Suprapubic skin (tissue), 4 donors: ENCODE results near the gene APBA3.
"Not testable (repeated sequence)": the region's sequence is repeated elsewhere in the genome, so short reads cannot be mapped to it uniquely, and the experiment has no call there.

Experiments used
- EP300 ChIP-seq: sonication (generic); formaldehyde crosslinking; IDR thresholded peaks from one replicate; pipeline ENCODE4 v1.6.1; 2017; ENCODE audit warnings: antibody characterized with exemption
- POLR2A ChIP-seq, 2 donors: fragments of 450-650 bp; IDR thresholded peaks; one replicate each; pipeline ENCODE4 v1.6.1; 2017; ENCODE audit warnings: antibody characterized with exemption in 2 of 2, mild to moderate bottlenecking in 2 of 2, moderate library complexity in 2 of 2
- POLR2AphosphoS5 ChIP-seq, 3 donors: sonication (generic); formaldehyde crosslinking; IDR thresholded peaks; one replicate each; pipeline ENCODE4 v1.6.1; 2017; ENCODE audit warnings: antibody characterized with exemption in 3 of 3
- TF ChIP-seq, protein P1 (sequence below), 2 donors: fragments of 200-600 bp in 1 of 2; fragments of 450-650 bp in 1 of 2; sonication (generic) in 1 of 2; IDR thresholded peaks; one replicate each; pipeline ENCODE4 v1.5.1; 2016 to 2019; ENCODE audit warnings: antibody characterized with exemption in 2 of 2, mild to moderate bottlenecking in 1 of 2, moderate library complexity in 1 of 2

DNA sequence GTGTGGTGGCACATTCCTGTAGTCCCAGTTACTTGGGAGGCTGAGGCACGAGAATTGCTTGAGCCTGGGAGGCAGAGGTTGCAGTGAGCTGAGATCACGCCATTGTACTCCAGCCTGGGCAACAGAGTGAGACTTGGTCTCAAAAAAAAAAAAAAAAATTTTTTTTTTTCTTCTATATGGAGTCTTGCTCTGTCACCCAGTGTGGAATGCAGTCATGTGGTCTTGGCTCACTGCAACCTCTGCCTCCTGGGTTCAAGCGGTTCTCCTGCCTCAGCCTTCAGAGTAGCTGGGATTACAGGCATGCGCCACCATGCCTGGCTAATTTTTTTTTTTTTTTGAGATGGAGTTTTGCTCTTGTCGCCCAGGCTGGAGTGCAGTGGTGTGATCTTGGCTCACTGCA lies 4.3 kb upstream of the APBA3 start:
- TF ChIP-seq, protein P1, sequence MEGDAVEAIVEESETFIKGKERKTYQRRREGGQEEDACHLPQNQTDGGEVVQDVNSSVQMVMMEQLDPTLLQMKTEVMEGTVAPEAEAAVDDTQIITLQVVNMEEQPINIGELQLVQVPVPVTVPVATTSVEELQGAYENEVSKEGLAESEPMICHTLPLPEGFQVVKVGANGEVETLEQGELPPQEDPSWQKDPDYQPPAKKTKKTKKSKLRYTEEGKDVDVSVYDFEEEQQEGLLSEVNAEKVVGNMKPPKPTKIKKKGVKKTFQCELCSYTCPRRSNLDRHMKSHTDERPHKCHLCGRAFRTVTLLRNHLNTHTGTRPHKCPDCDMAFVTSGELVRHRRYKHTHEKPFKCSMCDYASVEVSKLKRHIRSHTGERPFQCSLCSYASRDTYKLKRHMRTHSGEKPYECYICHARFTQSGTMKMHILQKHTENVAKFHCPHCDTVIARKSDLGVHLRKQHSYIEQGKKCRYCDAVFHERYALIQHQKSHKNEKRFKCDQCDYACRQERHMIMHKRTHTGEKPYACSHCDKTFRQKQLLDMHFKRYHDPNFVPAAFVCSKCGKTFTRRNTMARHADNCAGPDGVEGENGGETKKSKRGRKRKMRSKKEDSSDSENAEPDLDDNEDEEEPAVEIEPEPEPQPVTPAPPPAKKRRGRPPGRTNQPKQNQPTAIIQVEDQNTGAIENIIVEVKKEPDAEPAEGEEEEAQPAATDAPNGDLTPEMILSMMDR (IDR thresholded peaks at IDR 0.05), result not testable (repeated sequence)
- TF ChIP-seq POLR2A (IDR thresholded peaks at IDR 0.05); EP300; POLR2AphosphoS5 (IDR thresholded peaks at IDR 0.05): not testable (repeated sequence)
